ENCODE data around the gene PPIF. TPM values are rescaled to one million over a fixed set of nuclear protein-coding genes. Genes with fewer than 3 reads are reported as not detected.
A peak's percentile ranks its signal among the peaks of the same experiment; 100 is the strongest.

Gene PPIF
- total and polyA plus RNA-seq, 2 of the 13 experiments (the other 11 are each of a cell fraction or from before 2014, with no cell fraction given), result 147 to 157 TPM

DNA sequence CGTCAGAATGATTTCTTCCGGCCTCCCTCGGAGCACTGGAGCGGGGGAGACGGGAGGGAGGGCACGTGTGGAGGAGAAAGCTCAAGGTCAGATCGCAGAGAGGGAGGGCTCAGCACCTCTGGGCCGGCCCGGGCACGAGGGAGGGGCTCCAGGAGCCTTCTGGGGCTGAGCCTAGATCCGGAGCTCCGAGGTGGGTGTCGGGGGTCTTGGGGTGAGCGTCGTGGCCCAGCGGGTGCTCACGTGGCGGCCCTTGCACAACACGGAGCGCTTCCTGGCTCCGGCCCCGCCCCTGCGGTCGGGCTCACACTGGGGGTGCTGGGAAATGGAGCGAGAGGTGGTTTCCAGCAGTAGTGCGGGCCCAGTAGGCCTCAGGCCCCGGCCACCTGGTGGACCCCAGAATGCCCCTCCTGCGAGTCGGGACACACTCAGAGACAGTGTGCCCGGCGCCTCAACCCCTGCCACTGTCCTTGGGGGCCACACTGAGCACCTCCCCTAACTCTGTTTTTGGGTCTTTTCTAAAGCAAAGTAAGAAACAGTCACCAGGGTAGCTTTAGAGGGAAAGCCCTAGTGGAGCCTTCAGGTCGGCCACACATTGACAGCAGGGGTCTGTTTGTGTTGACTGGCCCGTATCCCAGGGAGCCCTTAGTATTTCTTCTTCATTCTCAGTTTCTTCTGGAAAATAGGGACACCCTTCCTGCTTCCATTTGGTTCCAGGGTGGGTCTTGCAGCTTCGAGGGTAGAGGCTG is 798 bp downstream of the PPIF start (continued):
- 0 out of 2 replicates have a peak, but pooled peaks have one; percentile 45 for TF ChIP-seq ZNF83 (CRISPR knock-in tag; IDR thresholded peaks at IDR 0.05; ENCODE audit: borderline replicate concordance)
- TF ChIP-seq TMF1 (CRISPR knock-in tag; IDR thresholded peaks at IDR 0.05; ENCODE audit: low read depth), result no peak; the same call in 1 of the 2 replicates
- peak; percentile 82 for TF ChIP-seq ZNF781 (CRISPR knock-in tag; IDR thresholded peaks at IDR 0.05; ENCODE audit: borderline replicate concordance, not compliant biosample characterization)
- TF ChIP-seq ZNF282 (IDR thresholded peaks at IDR 0.05; ENCODE audit: partially characterized antibody), result no peak
- peak; percentile 47; the same call in 1 of the 2 replicates for TF ChIP-seq ZNF225 (CRISPR knock-in tag; IDR thresholded peaks at IDR 0.05)
- peak; percentile 82 for TF ChIP-seq BHLHE40 (IDR thresholded peaks at IDR 0.05; ENCODE audit: low read length)
- TF ChIP-seq ETV6 (CRISPR knock-in tag; conservative IDR thresholded peaks at IDR 0.05), result no peak
- TF ChIP-seq, protein P1, sequence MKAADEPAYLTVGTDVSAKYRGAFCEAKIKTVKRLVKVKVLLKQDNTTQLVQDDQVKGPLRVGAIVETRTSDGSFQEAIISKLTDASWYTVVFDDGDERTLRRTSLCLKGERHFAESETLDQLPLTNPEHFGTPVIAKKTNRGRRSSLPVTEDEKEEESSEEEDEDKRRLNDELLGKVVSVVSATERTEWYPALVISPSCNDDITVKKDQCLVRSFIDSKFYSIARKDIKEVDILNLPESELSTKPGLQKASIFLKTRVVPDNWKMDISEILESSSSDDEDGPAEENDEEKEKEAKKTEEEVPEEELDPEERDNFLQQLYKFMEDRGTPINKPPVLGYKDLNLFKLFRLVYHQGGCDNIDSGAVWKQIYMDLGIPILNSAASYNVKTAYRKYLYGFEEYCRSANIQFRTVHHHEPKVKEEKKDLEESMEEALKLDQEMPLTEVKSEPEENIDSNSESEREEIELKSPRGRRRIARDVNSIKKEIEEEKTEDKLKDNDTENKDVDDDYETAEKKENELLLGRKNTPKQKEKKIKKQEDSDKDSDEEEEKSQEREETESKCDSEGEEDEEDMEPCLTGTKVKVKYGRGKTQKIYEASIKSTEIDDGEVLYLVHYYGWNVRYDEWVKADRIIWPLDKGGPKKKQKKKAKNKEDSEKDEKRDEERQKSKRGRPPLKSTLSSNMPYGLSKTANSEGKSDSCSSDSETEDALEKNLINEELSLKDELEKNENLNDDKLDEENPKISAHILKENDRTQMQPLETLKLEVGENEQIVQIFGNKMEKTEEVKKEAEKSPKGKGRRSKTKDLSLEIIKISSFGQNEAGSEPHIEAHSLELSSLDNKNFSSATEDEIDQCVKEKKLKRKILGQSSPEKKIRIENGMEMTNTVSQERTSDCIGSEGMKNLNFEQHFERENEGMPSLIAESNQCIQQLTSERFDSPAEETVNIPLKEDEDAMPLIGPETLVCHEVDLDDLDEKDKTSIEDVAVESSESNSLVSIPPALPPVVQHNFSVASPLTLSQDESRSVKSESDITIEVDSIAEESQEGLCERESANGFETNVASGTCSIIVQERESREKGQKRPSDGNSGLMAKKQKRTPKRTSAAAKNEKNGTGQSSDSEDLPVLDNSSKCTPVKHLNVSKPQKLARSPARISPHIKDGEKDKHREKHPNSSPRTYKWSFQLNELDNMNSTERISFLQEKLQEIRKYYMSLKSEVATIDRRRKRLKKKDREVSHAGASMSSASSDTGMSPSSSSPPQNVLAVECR (CRISPR knock-in tag; IDR thresholded peaks at IDR 0.05; ENCODE audit: borderline replicate concordance), result peak; percentile 74; the same call in 1 of the 2 replicates
- TF ChIP-seq THAP11 (CRISPR knock-in tag; IDR thresholded peaks at IDR 0.05), result peak; percentile 63
- TF ChIP-seq, protein P2, sequence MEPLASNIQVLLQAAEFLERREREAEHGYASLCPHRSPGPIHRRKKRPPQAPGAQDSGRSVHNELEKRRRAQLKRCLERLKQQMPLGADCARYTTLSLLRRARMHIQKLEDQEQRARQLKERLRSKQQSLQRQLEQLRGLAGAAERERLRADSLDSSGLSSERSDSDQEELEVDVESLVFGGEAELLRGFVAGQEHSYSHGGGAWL (CRISPR knock-in tag; IDR thresholded peaks at IDR 0.05), result peak; percentile 89; the same call in 1 of the 2 replicates
- peak; percentile 56; the same call in 1 of the 2 replicates for TF ChIP-seq MED13 (CRISPR knock-in tag; IDR thresholded peaks at IDR 0.05)
- no peak for TF ChIP-seq RCOR2 (CRISPR knock-in tag; IDR thresholded peaks at IDR 0.05)
- TF ChIP-seq TEAD3 (CRISPR knock-in tag; optimal IDR thresholded peaks at IDR 0.05; ENCODE audit: borderline replicate concordance), result peak; percentile 6
- TF ChIP-seq WIZ (CRISPR knock-in tag; IDR thresholded peaks at IDR 0.05), result peak; percentile 54
- peak; percentile 64; the same call in 1 of the 2 replicates for TF ChIP-seq ZNF367 (CRISPR knock-in tag; IDR thresholded peaks at IDR 0.05; ENCODE audit: borderline replicate concordance)
- TF ChIP-seq MLLT10 (CRISPR knock-in tag; IDR thresholded peaks at IDR 0.05), result no peak
- TF ChIP-seq, protein P3, sequence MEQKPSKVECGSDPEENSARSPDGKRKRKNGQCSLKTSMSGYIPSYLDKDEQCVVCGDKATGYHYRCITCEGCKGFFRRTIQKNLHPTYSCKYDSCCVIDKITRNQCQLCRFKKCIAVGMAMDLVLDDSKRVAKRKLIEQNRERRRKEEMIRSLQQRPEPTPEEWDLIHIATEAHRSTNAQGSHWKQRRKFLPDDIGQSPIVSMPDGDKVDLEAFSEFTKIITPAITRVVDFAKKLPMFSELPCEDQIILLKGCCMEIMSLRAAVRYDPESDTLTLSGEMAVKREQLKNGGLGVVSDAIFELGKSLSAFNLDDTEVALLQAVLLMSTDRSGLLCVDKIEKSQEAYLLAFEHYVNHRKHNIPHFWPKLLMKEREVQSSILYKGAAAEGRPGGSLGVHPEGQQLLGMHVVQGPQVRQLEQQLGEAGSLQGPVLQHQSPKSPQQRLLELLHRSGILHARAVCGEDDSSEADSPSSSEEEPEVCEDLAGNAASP (CRISPR knock-in tag; IDR thresholded peaks at IDR 0.05; ENCODE audit: borderline replicate concordance), result 0 out of 2 replicates have a peak, but pooled peaks have one; percentile 15
- peak; percentile 67 for TF ChIP-seq SAP130 (CRISPR knock-in tag; IDR thresholded peaks at IDR 0.05; ENCODE audit: low read depth)
- TF ChIP-seq, protein P4, sequence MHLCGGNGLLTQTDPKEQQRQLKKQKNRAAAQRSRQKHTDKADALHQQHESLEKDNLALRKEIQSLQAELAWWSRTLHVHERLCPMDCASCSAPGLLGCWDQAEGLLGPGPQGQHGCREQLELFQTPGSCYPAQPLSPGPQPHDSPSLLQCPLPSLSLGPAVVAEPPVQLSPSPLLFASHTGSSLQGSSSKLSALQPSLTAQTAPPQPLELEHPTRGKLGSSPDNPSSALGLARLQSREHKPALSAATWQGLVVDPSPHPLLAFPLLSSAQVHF (CRISPR knock-in tag; IDR thresholded peaks at IDR 0.05), result no peak
- TF ChIP-seq ZNF766 (CRISPR knock-in tag; IDR thresholded peaks at IDR 0.05; ENCODE audit: borderline replicate concordance), result no peak
- TF ChIP-seq ZNF451 (CRISPR knock-in tag; IDR thresholded peaks at IDR 0.05), result peak; percentile 88; the same call in 1 of the 2 replicates
- TF ChIP-seq ZNF264 (CRISPR knock-in tag; IDR thresholded peaks at IDR 0.05), result peak; percentile 52; the same call in 1 of the 2 replicates
- TF ChIP-seq CC2D1A (CRISPR knock-in tag; IDR thresholded peaks at IDR 0.05), result 0 out of 2 replicates have a peak, but pooled peaks have one; percentile 46
- TF ChIP-seq ESRRA (CRISPR knock-in tag; IDR thresholded peaks at IDR 0.05; ENCODE audit: low read depth), result peak; percentile 80; the same call in 1 of the 2 replicates

Measured in HepG2 (cell line).